Gastrocnemius medialis (tissue), 4 donors: Measurements from ENCODE around the gene RASGRP2. TPM values are rescaled to one million over a fixed set of nuclear protein-coding genes. Genes with fewer than 3 reads are reported as not detected.

Experiments used
- ATAC-seq, 2 donors: fragments of 150-250 bp; one replicate each; pipeline ENCODE4 v1.9.1; 2016
- DNase-seq, 2 donors: peaks; one replicate each; pipeline ENCODE4 v3.0.0-alpha.2; 2019
- H3K27ac ChIP-seq, 4 donors: fragments of 200-600 bp; sonication (generic); 1 replicate in 1 of 4; 2 replicates in 3 of 4; pipeline ENCODE4 v1.5.1; 2016 to 2018; ENCODE audit warnings: mild to moderate bottlenecking in 2 of 4, moderate library complexity in 1 of 4
- H3K27me3 ChIP-seq, 3 donors: fragments of 200-600 bp; sonication (generic) in 2 of 3; 1 replicate in 1 of 3; 2 replicates in 2 of 3; pipeline versions ENCODE4 v1.5.1 to v1.6.0; 2016 to 2019; ENCODE audit warnings: mild to moderate bottlenecking in 1 of 3, moderate library complexity in 1 of 3
- H3K36me3 ChIP-seq, 2 donors: fragments of 200-600 bp; sonication (generic) in 1 of 2; one replicate each; pipeline ENCODE4 v1.5.1; 2017 to 2018
- H3K4me1 ChIP-seq, 2 donors: fragments of 200-600 bp; sonication (generic) in 1 of 2; one replicate each; pipeline ENCODE4 v1.5.1; 2016 to 2017; ENCODE audit warnings: mild to moderate bottlenecking in 2 of 2
- H3K4me3 ChIP-seq, 4 donors: fragments of 200-600 bp; sonication (generic) in 3 of 4; 1 replicate in 1 of 4; 2 replicates in 3 of 4; pipeline ENCODE4 v1.5.1; 2016 to 2019; ENCODE audit warnings: mild to moderate bottlenecking in 2 of 4
- H3K9me3 ChIP-seq, 3 donors: fragments of 200-600 bp; sonication (generic) in 2 of 3; 1 replicate in 1 of 3; 2 replicates in 2 of 3; pipeline ENCODE4 v1.5.1; 2016 to 2019
- POLR2A ChIP-seq, 2 donors: fragments of 450-650 bp; IDR thresholded peaks; one replicate each; pipeline ENCODE4 v1.6.1; 2017; ENCODE audit warnings: antibody characterized with exemption in 2 of 2, mild to moderate bottlenecking in 2 of 2, moderate library complexity in 2 of 2
- in situ Hi-C, 4 donors: fragments of 200-750 bp; cut with MboI; loops; one replicate each; pipeline versions ENCODE4 v1.15.0 to v1.8.0; 2017; ENCODE audit warnings: low sequenced_read_pairs in 4 of 4
- intact Hi-C: fragments of 100-400 bp; cut with DNase I; formaldehyde crosslinking; loops from one replicate; pipeline ENCODE4 v1.15.1; 2023; ENCODE audit warnings: low total_unique reads
- total RNA-seq, 4 donors: library from RNA; depleted of rRNA; stranded (reverse); fragments of >200 nt; gene quantifications; one replicate each; pipeline versions ENCODE4 v1.1.0 to v1.2.3, GENCODE V29; 2016
- TF ChIP-seq, protein P1 (sequence below), 5 experiments: fragments of 450-650 bp in 3 of 5; fragments of 200-600 bp in 2 of 5; sonication (generic) in 2 of 5; IDR thresholded peaks in 4 of 5; conservative IDR thresholded peaks in 1 of 5; 1 replicate in 4 of 5; 2 replicates in 1 of 5; pipeline ENCODE4 v1.5.1; 2016 to 2019; ENCODE audit warnings: antibody characterized with exemption in 5 of 5, mild to moderate bottlenecking in 3 of 5, moderate library complexity in 3 of 5

The RASGRP2 gene
- total RNA-seq, 4 donors from 2014 or later = 2.9 to 10.9 (median 7.1) TPM

DNA sequence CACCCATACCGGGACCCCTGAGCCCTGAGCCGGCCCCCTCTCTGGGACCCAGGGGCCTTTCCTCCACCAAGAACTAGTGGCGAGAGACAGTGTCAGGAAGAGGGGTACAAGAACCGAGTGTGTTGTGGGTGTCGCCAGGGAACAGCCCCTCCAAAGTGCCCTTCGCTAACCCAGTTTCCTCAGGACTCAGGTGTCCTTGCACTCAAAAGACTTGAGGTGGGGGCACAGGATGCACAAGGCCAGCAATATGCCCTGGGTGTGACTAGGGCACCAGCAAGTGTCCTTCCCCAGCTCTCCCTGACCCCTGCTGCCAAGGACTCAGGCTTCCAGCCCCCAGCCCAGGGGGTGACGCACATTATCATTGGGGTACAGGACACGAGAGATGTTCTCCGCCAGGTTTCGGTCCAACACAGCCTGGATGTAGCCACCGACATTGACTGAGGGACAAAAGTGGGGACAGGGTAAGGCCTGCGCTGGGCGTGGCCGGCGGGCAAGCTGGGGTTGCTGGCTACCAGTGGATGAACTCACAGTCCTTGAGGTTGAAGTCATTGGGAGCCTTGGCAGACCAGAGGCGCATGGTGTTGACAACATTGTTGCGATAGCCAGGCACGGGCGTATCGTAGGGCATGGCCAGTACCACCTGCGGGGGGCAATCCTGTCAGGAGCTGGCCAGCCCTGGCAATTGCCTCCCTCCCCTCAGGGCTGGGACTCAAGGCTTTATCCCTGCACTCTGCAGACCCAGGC, 11.1 kb upstream of the RASGRP2 start:
- no peak overlapping the region for H3K4me3 ChIP-seq
- ATAC-seq = no peak
- no peaks in the 10 kb centered on the region for H3K9me3 ChIP-seq
- peaks cover 51 to 74% of the 10 kb centered on the region in 2 donors for H3K4me1 ChIP-seq
- in situ Hi-C loops (no loop called here), intact Hi-C loops (no loop called here)
- TF ChIP-seq, protein P1, sequence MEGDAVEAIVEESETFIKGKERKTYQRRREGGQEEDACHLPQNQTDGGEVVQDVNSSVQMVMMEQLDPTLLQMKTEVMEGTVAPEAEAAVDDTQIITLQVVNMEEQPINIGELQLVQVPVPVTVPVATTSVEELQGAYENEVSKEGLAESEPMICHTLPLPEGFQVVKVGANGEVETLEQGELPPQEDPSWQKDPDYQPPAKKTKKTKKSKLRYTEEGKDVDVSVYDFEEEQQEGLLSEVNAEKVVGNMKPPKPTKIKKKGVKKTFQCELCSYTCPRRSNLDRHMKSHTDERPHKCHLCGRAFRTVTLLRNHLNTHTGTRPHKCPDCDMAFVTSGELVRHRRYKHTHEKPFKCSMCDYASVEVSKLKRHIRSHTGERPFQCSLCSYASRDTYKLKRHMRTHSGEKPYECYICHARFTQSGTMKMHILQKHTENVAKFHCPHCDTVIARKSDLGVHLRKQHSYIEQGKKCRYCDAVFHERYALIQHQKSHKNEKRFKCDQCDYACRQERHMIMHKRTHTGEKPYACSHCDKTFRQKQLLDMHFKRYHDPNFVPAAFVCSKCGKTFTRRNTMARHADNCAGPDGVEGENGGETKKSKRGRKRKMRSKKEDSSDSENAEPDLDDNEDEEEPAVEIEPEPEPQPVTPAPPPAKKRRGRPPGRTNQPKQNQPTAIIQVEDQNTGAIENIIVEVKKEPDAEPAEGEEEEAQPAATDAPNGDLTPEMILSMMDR (IDR thresholded peaks at IDR 0.05 in 4 of 5, conservative IDR thresholded peaks at IDR 0.05 in 1 of 5) = no peak
- peak overlapping the region; percentile 91 to 99 (median 94) for H3K27ac ChIP-seq
- DNase-seq = peak in 1 of 2 donors; percentile 65
- peaks cover 0 to 53% of the 10 kb centered on the region in 2 donors for H3K36me3 ChIP-seq
- no peaks in the 10 kb centered on the region for H3K27me3 ChIP-seq

DNA sequence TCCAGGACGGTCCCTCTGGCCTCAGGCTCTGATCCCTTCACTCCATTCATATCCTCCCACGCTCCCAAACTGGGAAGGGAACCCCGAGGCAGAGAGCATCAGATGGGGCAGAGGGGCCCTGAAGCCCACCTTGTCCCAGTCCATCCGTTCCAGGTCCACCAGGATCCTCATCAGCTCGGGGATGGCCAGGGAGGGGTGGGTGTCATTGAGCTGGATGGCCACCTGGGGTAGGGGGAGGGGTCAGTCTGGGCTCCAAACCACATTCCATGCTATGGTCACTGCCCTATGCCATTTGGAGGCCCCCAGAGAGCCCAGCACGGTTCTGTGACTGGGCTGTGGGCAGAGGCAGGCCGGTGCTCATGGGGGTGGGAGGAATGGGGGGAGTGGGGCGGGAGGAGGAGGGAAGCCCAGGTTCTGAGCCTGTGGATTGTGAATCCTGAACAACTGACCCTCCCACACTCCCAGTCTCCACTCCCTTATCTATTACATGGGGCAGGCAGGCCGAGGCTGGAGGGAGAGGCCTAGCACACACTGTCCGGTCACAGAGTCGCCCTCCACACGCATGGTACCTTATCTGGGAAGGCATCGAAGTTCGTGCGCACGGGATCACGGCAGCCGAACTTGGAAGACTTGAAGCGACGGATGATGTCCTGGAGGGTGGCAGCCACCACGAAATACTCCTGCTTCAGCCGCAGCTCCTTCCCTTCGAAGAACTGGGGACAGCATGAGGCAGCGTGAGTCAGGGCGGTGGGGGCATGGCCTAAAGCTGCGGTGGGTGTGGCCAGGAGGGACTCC, 10.4 kb upstream of the RASGRP2 start:
- Histone ChIP-seq H3K9me3 (no peaks in the 10 kb centered on the region), H3K4me1 (peaks cover 47 to 66% of the 10 kb centered on the region in 2 donors), H3K27me3 (no peaks in the 10 kb centered on the region), H3K36me3 (peaks cover 0 to 57% of the 10 kb centered on the region in 2 donors), H3K4me3 (no peak overlapping the region), H3K27ac (peak overlapping the region; percentile 91 to 99 (median 94))
- intact Hi-C loops (no loop called here), in situ Hi-C loops (no loop called here)
- ATAC-seq = no peak
- TF ChIP-seq, protein P1 (IDR thresholded peaks at IDR 0.05 in 4 of 5, conservative IDR thresholded peaks at IDR 0.05 in 1 of 5) = no peak
- TF ChIP-seq POLR2A (IDR thresholded peaks at IDR 0.05) = no peak
- DNase-seq = peak in 1 of 2 donors; percentile 13

DNA sequence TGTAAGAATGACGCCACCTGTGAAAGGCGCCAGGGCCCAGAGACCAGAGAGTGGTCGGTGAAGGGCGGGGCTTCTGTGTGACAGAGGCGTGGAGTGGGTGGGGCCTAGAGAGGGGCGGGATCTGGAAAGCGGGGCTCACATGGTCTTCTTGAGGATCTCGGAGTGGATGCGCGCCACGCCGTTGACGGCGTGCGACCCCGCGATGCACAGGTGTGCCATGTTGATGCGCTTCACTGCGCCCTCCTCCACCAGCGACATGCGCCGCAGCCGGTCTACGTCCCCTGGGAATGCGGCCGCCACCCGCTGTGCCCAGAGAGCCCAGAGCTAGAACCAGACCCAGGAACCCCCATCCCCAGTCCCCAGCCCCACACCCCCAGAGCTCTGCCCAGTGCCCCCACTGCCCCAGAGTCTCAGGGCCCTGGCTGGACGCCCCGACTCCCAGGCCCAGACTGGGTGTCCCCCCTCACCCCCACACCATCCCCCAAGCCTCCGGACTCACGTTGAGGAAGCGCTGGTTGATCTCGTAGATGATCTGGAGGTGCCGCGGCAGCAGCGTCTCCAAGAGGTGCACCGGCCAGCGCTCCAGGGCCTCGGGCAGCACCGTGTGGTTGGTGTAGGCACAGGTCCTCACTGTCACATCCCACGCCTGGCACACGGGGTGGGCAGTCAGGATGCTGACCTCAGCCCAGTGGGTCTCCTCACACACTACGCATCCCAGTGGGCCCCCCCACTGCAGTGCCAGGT, 9.6 kb upstream of the RASGRP2 start:
- ATAC-seq (no peak), DNase-seq (peak in 1 of 2 donors; percentile 33)
- Histone ChIP-seq H3K4me3 (no peak overlapping the region), H3K4me1 (peaks cover 40 to 59% of the 10 kb centered on the region in 2 donors), H3K27ac (peak overlapping the region; percentile 91 to 99 (median 94)), H3K36me3 (peaks cover 0 to 57% of the 10 kb centered on the region in 2 donors), H3K9me3 (no peaks in the 10 kb centered on the region), H3K27me3 (no peaks in the 10 kb centered on the region)
- intact Hi-C loops (no loop called here), in situ Hi-C loops (no loop called here)
- TF ChIP-seq, protein P1 (IDR thresholded peaks at IDR 0.05 in 4 of 5, conservative IDR thresholded peaks at IDR 0.05 in 1 of 5) = no peak
- TF ChIP-seq POLR2A (IDR thresholded peaks at IDR 0.05) = no peak

DNA sequence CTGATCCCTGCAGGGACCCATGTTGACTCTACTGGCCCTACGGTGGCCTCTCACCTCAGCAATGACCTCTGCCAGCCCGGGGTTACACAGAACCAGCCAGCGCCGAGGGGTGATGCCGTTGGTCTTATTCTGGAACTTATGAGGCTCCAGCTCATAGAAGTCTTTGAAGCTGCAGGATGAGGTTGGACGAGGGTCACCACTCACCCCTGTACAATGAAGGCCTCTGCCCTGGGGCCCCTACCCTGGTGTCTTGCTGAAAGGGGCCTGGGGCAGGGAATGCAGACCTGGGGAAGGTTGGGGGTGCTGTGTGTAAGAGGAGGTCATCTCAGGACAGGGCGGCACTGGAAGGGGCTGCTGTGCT, 9.1 kb upstream of the RASGRP2 start:
- no peak for ATAC-seq
- H3K9me3 ChIP-seq = no peaks in the 10 kb centered on the region
- intact Hi-C loops = no loop called here
- TF ChIP-seq, protein P1 (IDR thresholded peaks at IDR 0.05 in 4 of 5, conservative IDR thresholded peaks at IDR 0.05 in 1 of 5) = no peak
- no peak for TF ChIP-seq POLR2A (IDR thresholded peaks at IDR 0.05)
- no peak overlapping the region for H3K4me3 ChIP-seq
- H3K27me3 ChIP-seq = no peaks in the 10 kb centered on the region
- peaks cover 0 to 57% of the 10 kb centered on the region in 2 donors for H3K36me3 ChIP-seq
- peaks cover 40 to 53% of the 10 kb centered on the region in 2 donors for H3K4me1 ChIP-seq
- no peak for DNase-seq
- in situ Hi-C loops = no loop called here
- peak overlapping the region in 3 of 4 donors; percentile 40 to 99 (median 91) for H3K27ac ChIP-seq
